Activated naive CD4-positive, alpha-beta T cell treated with anti-CD3 and anti-CD28 coated beads for 36 hours (primary cell): ENCODE measurements around the gene CARNS1. TPM values are rescaled to one million over a fixed set of nuclear protein-coding genes. Genes with fewer than 3 reads are reported as not detected.
A peak's percentile ranks its signal among the peaks of the same experiment; 100 is the strongest.
"Not testable (repeated sequence)": the region's sequence is repeated elsewhere in the genome, so short reads cannot be mapped to it uniquely, and the experiment has no call there.

Source experiments
- CTCF ChIA-PET: fragments of 350-600 bp; sonication (Branson Sonifier 250); formaldehyde crosslinking; loops from one replicate; lab custom pipeline; 2021; ENCODE audit warnings: antibody characterized with exemption; lab: Charles Lee
- DNase-seq: peaks from one replicate; pipeline ENCODE4 v3.0.0-alpha.2; 2020
- H3K27ac Mint-ChIP-seq: one replicate; pipeline ENCODE4 v1.8.0; 2021; ENCODE audit warnings: mild to moderate bottlenecking, mixed read lengths
- H3K27me3 Mint-ChIP-seq: one replicate; pipeline ENCODE4 v1.8.0; 2021; ENCODE audit warnings: low read depth, mixed read lengths
- H3K36me3 Mint-ChIP-seq: one replicate; pipeline ENCODE4 v1.8.0; 2021; ENCODE audit warnings: low read depth, mixed read lengths
- H3K4me1 Mint-ChIP-seq: one replicate; pipeline ENCODE4 v1.8.0; 2021; ENCODE audit warnings: low read depth, mixed read lengths
- H3K4me3 Mint-ChIP-seq: one replicate; pipeline ENCODE4 v1.8.0; 2021; ENCODE audit warnings: mild to moderate bottlenecking, moderate library complexity, mixed read lengths
- H3K9me3 Mint-ChIP-seq: one replicate; pipeline ENCODE4 v1.8.0; 2021; ENCODE audit warnings: mixed read lengths
- intact Hi-C: fragments of 100-400 bp; cut with micrococcal nuclease; formaldehyde crosslinking; loops from one replicate; pipeline ENCODE4 v1.15.1; 2023
- total RNA-seq, 2 experiments: library from RNA; stranded (reverse); gene quantifications; one replicate each; pipeline ENCODE4 v1.2.3, GENCODE V29; 2021

The CARNS1 gene
- total RNA-seq, 2 experiments from 2014 or later, result 0.91 to 2.0 TPM

- H3K36me3 Mint-ChIP-seq, result peaks cover 31% of the 10 kb centered on the region
- no peak for DNase-seq
- peaks cover 57% of the 10 kb centered on the region for H3K4me1 Mint-ChIP-seq
- H3K27me3 Mint-ChIP-seq, result no peaks in the 10 kb centered on the region
- H3K9me3 Mint-ChIP-seq, result no peaks in the 10 kb centered on the region
- peak overlapping the region; percentile 72 for H3K4me3 Mint-ChIP-seq
- peak overlapping the region; percentile 67 for H3K27ac Mint-ChIP-seq
- CTCF ChIA-PET, result interaction anchor here (0.6 to 6.2 kb wide), 16 partner anchors 9 to 162 kb away, joined by 3 to 28 read pairs (median 4); partner anchors contain the start of genes PITPNM1, POLD4, PTPRCAP and RAD9A
- intact Hi-C loops, result loop anchor here (1.0 to 10.0 kb wide), 4 partner anchors 105 to 404 kb away; partner anchors contain the start of genes GRK2 and NDUFV1
These were observed 14.5 kb upstream of the CARNS1 start for GRCh38 chr11:67400942-67401494.

GRCh38 chr11:67401495-67402191 lies 13.8 kb upstream of the CARNS1 start, which contains the start of gene PPP1CA:
Gene PPP1CA (minus strand): TSS chr11:67401858. CDS start chr11:67401782, 76 bp downstream.
- Mint-ChIP-seq H3K27me3 (no peaks in the 10 kb centered on the region), H3K9me3 (no peaks in the 10 kb centered on the region), H3K4me3 (peak within 1 kb of the TSS; percentile 72), H3K4me1 (peaks cover 60% of the 10 kb centered on the region), H3K27ac (peak within 1 kb of the TSS; percentile 92), H3K36me3 (peaks cover 35% of the 10 kb centered on the region)
- intact Hi-C loops, result loop anchor here (1.0 to 10.0 kb wide), 8 partner anchors 20 to 403 kb away; partner anchors contain the start of genes GRK2, NDUFV1 and PTPRCAP
- DNase-seq, result peak; percentile 91
- CTCF ChIA-PET, result interaction anchor here (0.6 to 6.2 kb wide), 20 partner anchors 10 to 155 kb away, joined by 3 to 28 read pairs (median 4); partner anchors contain the start of genes PITPNM1, POLD4, PTPRCAP and RAD9A

- peak overlapping the region; percentile 65 for H3K4me3 Mint-ChIP-seq
- DNase-seq, H3K9me3 Mint-ChIP-seq, H3K27me3 Mint-ChIP-seq: not testable (repeated sequence)
- intact Hi-C loops, result loop anchor here (1.0 to 10.0 kb wide), 7 partner anchors 19 to 402 kb away; partner anchors contain the start of genes GRK2, NDUFV1 and PTPRCAP
- peak overlapping the region; percentile 92 for H3K27ac Mint-ChIP-seq
- peaks cover 36% of the 10 kb centered on the region for H3K36me3 Mint-ChIP-seq
- peaks cover 61% of the 10 kb centered on the region for H3K4me1 Mint-ChIP-seq
- CTCF ChIA-PET, result interaction anchor here (0.6 to 6.2 kb wide), 14 partner anchors 10 to 104 kb away, joined by 3 to 28 read pairs (median 6); partner anchors contain the start of genes PITPNM1, PTPRCAP, RAD9A and RPS6KB2
These were observed 13.2 kb upstream of the CARNS1 start for GRCh38 chr11:67402192-67402839.

- not testable (repeated sequence) for H3K9me3 Mint-ChIP-seq, DNase-seq, H3K27me3 Mint-ChIP-seq
- peaks cover 35% of the 10 kb centered on the region for H3K36me3 Mint-ChIP-seq
- CTCF ChIA-PET, result interaction anchor here (0.6 to 6.2 kb wide), 7 partner anchors 10 to 60 kb away, joined by 3 to 28 read pairs (median 10); partner anchors contain the start of gene RPS6KB2
- peak overlapping the region; percentile 92 for H3K27ac Mint-ChIP-seq
- H3K4me1 Mint-ChIP-seq, result peaks cover 61% of the 10 kb centered on the region
- peak overlapping the region; percentile 83 for H3K4me3 Mint-ChIP-seq
- intact Hi-C loops, result loop anchor here (1.0 to 10.0 kb wide), 6 partner anchors 25 to 402 kb away; partner anchors contain the start of genes GRK2, NDUFV1, RPS6KB2 and TMEM134
These were observed 12.4 kb upstream of the CARNS1 start for GRCh38 chr11:67403085-67403484.

GRCh38 chr11:67404515-67405195 lies 10.8 kb upstream of the CARNS1 start:
- H3K4me3 Mint-ChIP-seq, result peak overlapping the region; percentile 83
- H3K9me3 Mint-ChIP-seq, result no peaks in the 10 kb centered on the region
- peak overlapping the region; percentile 92 for H3K27ac Mint-ChIP-seq
- H3K36me3 Mint-ChIP-seq, result peaks cover 32% of the 10 kb centered on the region
- H3K4me1 Mint-ChIP-seq, result peaks cover 63% of the 10 kb centered on the region
- no peaks in the 10 kb centered on the region for H3K27me3 Mint-ChIP-seq
- peak; percentile 77 for DNase-seq
- intact Hi-C loops, result loop anchor here (5.0 to 10.0 kb wide), 3 partner anchors 137 to 400 kb away; partner anchors contain the start of genes GRK2 and NDUFV1
- CTCF ChIA-PET, result interaction anchor here (0.7 to 6.2 kb wide), 7 partner anchors 8 to 65 kb away, joined by 3 to 28 read pairs (median 3); partner anchors contain the start of gene RAD9A

- CTCF ChIA-PET, result interaction anchor here (1.2 to 6.2 kb wide), 4 partner anchors 13 to 63 kb away, joined by 3 to 28 read pairs (median 5); partner anchors contain the start of gene RAD9A
- Mint-ChIP-seq H3K4me1 (peaks cover 66% of the 10 kb centered on the region), H3K9me3 (no peaks in the 10 kb centered on the region), H3K27me3 (no peaks in the 10 kb centered on the region), H3K36me3 (peaks cover 34% of the 10 kb centered on the region), H3K4me3 (peak overlapping the region; percentile 83), H3K27ac (peak overlapping the region; percentile 92)
- intact Hi-C loops, result loop anchor here (10.0 kb wide), 1 partner anchor 400 kb away; no protein-coding TSS in a partner anchor
- peak; percentile 55 for DNase-seq
These were observed 10.3 kb upstream of the CARNS1 start for GRCh38 chr11:67405196-67405567.

- Mint-ChIP-seq H3K27me3 (no peaks in the 10 kb centered on the region), H3K4me3 (peak overlapping the region; percentile 83), H3K36me3 (peaks cover 31% of the 10 kb centered on the region), H3K27ac (peak overlapping the region; percentile 92), H3K4me1 (peaks cover 67% of the 10 kb centered on the region), H3K9me3 (no peaks in the 10 kb centered on the region)
- intact Hi-C loops, result loop anchor here (10.0 kb wide), 1 partner anchor 399 kb away; no protein-coding TSS in a partner anchor
- DNase-seq, result no peak
- CTCF ChIA-PET, result interaction anchor here (1.2 to 6.2 kb wide), 2 partner anchors 13 to 14 kb away, joined by 3 to 28 read pairs; partner anchors contain the start of gene RAD9A
These were observed 9.7 kb upstream of the CARNS1 start for GRCh38 chr11:67405688-67406339.

- Mint-ChIP-seq H3K4me3 (peak overlapping the region; percentile 83), H3K9me3 (no peaks in the 10 kb centered on the region), H3K27me3 (no peaks in the 10 kb centered on the region), H3K36me3 (peaks cover 31% of the 10 kb centered on the region), H3K4me1 (peaks cover 74% of the 10 kb centered on the region), H3K27ac (peak overlapping the region; percentile 92)
- CTCF ChIA-PET, result interaction anchor here (0.8 to 3.0 kb wide), 3 partner anchors 15 to 33 kb away, joined by 3 to 18 read pairs (median 4); partner anchors contain the start of genes CLCF1, PTPRCAP and RAD9A
- intact Hi-C loops, result loop anchor here (10.0 kb wide), 1 partner anchor 398 kb away; no protein-coding TSS in a partner anchor
- no peak for DNase-seq
These were observed 9.0 kb upstream of the CARNS1 start for GRCh38 chr11:67406420-67406968.

GRCh38 chr11:67406969-67407687 lies 8.3 kb upstream of the CARNS1 start:
- CTCF ChIA-PET, result interaction anchor here (0.8 to 3.0 kb wide), 5 partner anchors 16 to 238 kb away, joined by 3 to 18 read pairs (median 4); partner anchors contain the start of genes CLCF1, PTPRCAP and RAD9A
- intact Hi-C loops, result loop anchor here (1.0 to 10.0 kb wide), 2 partner anchors 99 to 398 kb away; no protein-coding TSS in a partner anchor
- Mint-ChIP-seq H3K27me3 (no peaks in the 10 kb centered on the region), H3K4me1 (peaks cover 81% of the 10 kb centered on the region), H3K27ac (peak overlapping the region; percentile 92), H3K36me3 (peaks cover 31% of the 10 kb centered on the region), H3K9me3 (no peaks in the 10 kb centered on the region), H3K4me3 (peak overlapping the region; percentile 83)
- peak; percentile 67 for DNase-seq
